Measurements from ENCODE around the gene ZNF615. TPM values are rescaled to one million over a fixed set of nuclear protein-coding genes. Genes with fewer than 3 reads are reported as not detected.
"Not testable (repeated sequence)": the region's sequence is repeated elsewhere in the genome, so short reads cannot be mapped to it uniquely, and the experiment has no call there.

The ZNF615 gene
- total and polyA plus RNA-seq, 8 donors, result 8.7 to 27.0 (median 20.9) TPM

DNA sequence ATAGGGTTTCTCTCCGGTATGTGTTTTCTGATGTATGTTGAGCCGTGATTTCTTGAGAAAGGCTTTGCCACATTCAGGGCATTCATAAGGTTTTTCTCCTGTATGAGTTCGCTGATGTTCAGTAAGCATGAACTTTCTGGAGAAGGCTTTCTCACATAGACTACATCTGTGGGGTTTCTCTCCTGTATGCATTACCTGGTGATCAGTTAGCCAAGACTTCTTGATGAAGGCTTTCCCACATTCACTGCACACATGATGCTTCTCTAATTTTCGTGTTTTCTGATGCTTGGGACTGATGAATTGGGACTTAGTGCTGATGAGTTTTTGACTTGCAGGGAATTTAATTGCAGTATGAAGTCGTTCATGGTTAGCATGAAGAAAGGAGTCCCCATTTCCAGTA, 42.4 kb downstream of the ZNF615 start:
- Histone ChIP-seq H3K27me3 (no peaks in the 10 kb centered on the region), H3K9me3 (peaks cover 20 to 99% of the 10 kb centered on the region in 2 donors), H3K36me3 (peaks cover 12 to 88% of the 10 kb centered on the region in 2 donors), H3K4me3 (no peak overlapping the region), H3K27ac (no peak overlapping the region), H3K4me1 (no peaks in the 10 kb centered on the region)
- intact Hi-C loops (cut with DNase I), result no loop called here
- TF ChIP-seq, protein P1, sequence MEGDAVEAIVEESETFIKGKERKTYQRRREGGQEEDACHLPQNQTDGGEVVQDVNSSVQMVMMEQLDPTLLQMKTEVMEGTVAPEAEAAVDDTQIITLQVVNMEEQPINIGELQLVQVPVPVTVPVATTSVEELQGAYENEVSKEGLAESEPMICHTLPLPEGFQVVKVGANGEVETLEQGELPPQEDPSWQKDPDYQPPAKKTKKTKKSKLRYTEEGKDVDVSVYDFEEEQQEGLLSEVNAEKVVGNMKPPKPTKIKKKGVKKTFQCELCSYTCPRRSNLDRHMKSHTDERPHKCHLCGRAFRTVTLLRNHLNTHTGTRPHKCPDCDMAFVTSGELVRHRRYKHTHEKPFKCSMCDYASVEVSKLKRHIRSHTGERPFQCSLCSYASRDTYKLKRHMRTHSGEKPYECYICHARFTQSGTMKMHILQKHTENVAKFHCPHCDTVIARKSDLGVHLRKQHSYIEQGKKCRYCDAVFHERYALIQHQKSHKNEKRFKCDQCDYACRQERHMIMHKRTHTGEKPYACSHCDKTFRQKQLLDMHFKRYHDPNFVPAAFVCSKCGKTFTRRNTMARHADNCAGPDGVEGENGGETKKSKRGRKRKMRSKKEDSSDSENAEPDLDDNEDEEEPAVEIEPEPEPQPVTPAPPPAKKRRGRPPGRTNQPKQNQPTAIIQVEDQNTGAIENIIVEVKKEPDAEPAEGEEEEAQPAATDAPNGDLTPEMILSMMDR (IDR thresholded peaks at IDR 0.05), result no peak
- ATAC-seq (no peak), DNase-seq (no peak)

DNA sequence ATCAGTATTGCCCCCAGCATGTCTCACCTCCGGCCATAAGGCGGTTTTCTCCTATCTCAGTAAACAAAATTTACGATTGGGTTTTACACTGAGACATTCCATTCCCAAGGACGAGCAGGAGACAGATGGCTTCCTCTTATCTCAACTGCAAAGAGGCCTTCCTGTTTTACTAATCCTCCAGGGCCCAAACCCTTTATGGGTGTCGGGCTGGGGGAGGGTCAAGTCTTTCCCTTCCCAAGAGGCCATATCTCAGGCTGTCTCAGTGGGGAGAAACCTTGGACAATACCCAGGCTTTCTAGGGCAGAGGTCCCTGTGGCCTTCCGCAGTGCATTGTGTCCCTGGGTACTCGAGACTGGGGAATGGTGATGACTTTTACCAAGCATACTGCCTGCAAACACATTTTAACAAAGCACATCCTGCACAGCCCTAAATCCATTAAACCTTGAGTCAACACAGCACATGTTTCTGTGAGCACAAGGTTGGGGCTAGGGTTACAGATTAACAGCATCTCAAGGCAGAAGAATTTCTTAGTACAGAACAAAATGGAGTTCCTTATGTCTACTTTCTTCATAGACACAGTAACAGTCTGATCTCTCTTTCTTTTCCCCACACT, 47.3 kb downstream of the ZNF615 start:
- peaks cover 0 to 97% of the 10 kb centered on the region in 2 donors for H3K9me3 ChIP-seq
- not testable (repeated sequence) for ATAC-seq, DNase-seq

DNA sequence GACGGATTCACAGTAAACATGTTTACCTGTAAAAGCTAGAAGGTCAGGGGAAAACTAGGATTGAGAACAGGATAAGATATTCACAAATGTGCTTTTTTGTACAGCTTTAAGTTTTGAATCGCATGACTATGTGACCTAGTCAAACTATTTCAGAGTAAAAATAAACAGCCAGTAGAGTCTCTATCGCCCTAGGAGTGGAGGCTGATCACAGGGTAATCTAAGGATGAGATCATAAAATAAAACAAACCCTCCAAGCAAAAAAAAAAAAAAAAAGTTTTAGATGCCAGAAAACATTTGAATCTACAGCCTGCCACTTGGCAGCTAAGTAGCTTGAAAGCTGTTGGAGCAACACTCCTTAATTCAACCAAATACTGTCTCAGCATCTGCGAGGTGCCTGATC, 48.2 kb downstream of the ZNF615 start:
- Histone ChIP-seq H3K27ac (no peak overlapping the region), H3K4me1 (no peaks in the 10 kb centered on the region), H3K4me3 (no peak overlapping the region), H3K9me3 (peaks cover 0 to 97% of the 10 kb centered on the region in 2 donors), H3K36me3 (peaks cover 0 to 30% of the 10 kb centered on the region in 2 donors), H3K27me3 (no peaks in the 10 kb centered on the region)
- intact Hi-C loops (cut with DNase I), result no loop called here
- DNase-seq (no peak), ATAC-seq (no peak)
- TF ChIP-seq, protein P1 (IDR thresholded peaks at IDR 0.05), result no peak

More for the DNA sequence above, 47.3 kb downstream of the ZNF615 start:
- H3K27ac ChIP-seq; intact Hi-C loops (cut with DNase I); H3K27me3 ChIP-seq; H3K4me3 ChIP-seq; H3K4me1 ChIP-seq: not testable (repeated sequence)
- peaks cover 2 to 39% of the 10 kb centered on the region in 2 donors for H3K36me3 ChIP-seq

GRCh38 chr19:51957846-51958245, 50.2 kb downstream of the ZNF615 start:
- H3K4me3 ChIP-seq; DNase-seq; H3K27ac ChIP-seq; H3K27me3 ChIP-seq; H3K4me1 ChIP-seq; ATAC-seq; intact Hi-C loops (cut with DNase I): not testable (repeated sequence)
- H3K36me3 ChIP-seq, result peaks cover 0 to 10% of the 10 kb centered on the region in 2 donors
- H3K9me3 ChIP-seq, result peaks cover 0 to 91% of the 10 kb centered on the region in 2 donors

DNA sequence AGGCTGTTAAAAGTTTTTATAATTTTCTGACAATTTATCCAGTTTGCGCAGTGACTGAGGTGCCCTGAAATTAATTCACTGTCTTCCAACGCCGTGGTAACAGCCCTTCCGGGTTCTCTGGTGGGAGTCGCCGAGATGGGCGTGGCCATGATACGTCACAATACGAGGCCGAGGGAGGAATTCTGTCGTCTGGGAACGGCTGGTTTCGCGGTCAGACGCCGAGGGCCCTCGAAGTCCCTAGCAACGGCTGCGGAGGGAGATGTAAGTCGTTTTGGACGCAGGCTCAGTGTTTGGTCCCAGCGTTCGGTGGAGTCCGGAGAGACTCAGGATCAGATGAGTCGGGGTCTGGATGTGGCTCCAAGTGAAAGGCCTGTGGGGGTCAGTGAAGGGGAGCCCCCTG, 59.0 kb downstream of the ZNF615 start:
- Histone ChIP-seq H3K9me3 (peaks cover 19 to 93% of the 10 kb centered on the region in 2 donors), H3K4me1 (no peaks in the 10 kb centered on the region), H3K27ac (peak overlapping the region in 1 of 2 donors; percentile 19), H3K4me3 (peak overlapping the region; percentile 1 to 15), H3K36me3 (peaks cover 4 to 25% of the 10 kb centered on the region in 2 donors), H3K27me3 (no peaks in the 10 kb centered on the region)
- TF ChIP-seq, protein P1 (IDR thresholded peaks at IDR 0.05), result no peak
- DNase-seq, result peak; percentile 42 to 84 (median 71)
- intact Hi-C loops (cut with DNase I), result no loop called here
- peak; percentile 64 for ATAC-seq

DNA sequence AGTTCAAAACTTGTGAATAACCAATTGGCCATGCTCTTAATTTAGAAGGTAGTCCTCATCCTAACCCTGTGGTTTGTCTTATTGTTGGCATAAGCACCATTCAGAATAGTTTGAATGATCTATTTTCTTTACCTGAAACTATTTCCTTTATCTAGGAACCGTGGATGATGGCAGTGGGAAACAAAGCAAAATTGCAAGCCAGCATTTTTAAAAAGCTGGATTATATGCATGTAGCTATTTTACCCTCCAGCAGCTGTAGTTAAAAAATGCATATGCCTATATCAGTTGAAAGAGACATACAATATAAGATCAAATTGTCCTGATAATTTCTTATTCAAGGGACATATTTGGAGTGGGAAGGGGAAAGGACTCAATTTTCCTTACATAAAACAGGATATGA, 61.4 kb downstream of the ZNF615 start:
- H3K4me3 ChIP-seq, result no peak overlapping the region
- intact Hi-C loops (cut with DNase I), result no loop called here
- H3K27me3 ChIP-seq, result no peaks in the 10 kb centered on the region
- no peaks in the 10 kb centered on the region for H3K4me1 ChIP-seq
- H3K9me3 ChIP-seq, result peaks cover 27 to 100% of the 10 kb centered on the region in 2 donors
- H3K27ac ChIP-seq, result no peak overlapping the region
- TF ChIP-seq, protein P1 (IDR thresholded peaks at IDR 0.05), result no peak
- ATAC-seq (no peak), DNase-seq (no peak)
- peaks cover 15 to 48% of the 10 kb centered on the region in 2 donors for H3K36me3 ChIP-seq
